Measurements from ENCODE around the gene SIPA1L2. TPM values are rescaled to one million over a fixed set of nuclear protein-coding genes. Genes with fewer than 3 reads are reported as not detected.
A peak's percentile ranks its signal among the peaks of the same experiment; 100 is the strongest.
"Not testable (repeated sequence)": the region's sequence is repeated elsewhere in the genome, so short reads cannot be mapped to it uniquely, and the experiment has no call there.

Gene SIPA1L2
- total RNA-seq, 1 experiment from 2014 or later = 12.5 TPM

GRCh38 chr1:232611834-232612233 lies 18.1 kb downstream of the SIPA1L2 start:
- Histone ChIP-seq H3K9me3 (ENCODE audit: control insufficient read depth in 1 of 2, insufficient read depth in 1 of 2, low read depth in 1 of 2, low read length in 2 of 2) (no peaks in the 10 kb centered on the region), H3K36me3 (ENCODE audit: control insufficient read depth in 1 of 2, insufficient read depth in 2 of 2, low read length in 2 of 2) (no peaks in the 10 kb centered on the region), H3K27me3 (ENCODE audit: insufficient read depth, low read length) (no peaks in the 10 kb centered on the region), H3K9ac (ENCODE audit: low read length) (no peak overlapping the region), H3K4me1 (ENCODE audit: control insufficient read depth in 1 of 2, insufficient read depth in 2 of 2, low read length in 2 of 2) (peaks cover 19 to 45% of the 10 kb centered on the region in 2 experiments), H4K20me1 (ENCODE audit: insufficient read depth) (no peaks in the 10 kb centered on the region), H3K4me2 (ENCODE audit: low read length) (no peak overlapping the region), H3K9me2 (ENCODE audit: insufficient read depth) (no peaks in the 10 kb centered on the region), H3K4me3 (replicated peaks in 1 of 2; ENCODE audit: low read depth in 1 of 2, low read length in 2 of 2) (no peak overlapping the region), H3K27ac (ENCODE audit: low read depth, low read length) (no peak overlapping the region), H2AFZ (ENCODE audit: low read depth, low read length, poor library complexity, severe bottlenecking) (no peak overlapping the region), H3K79me2 (ENCODE audit: insufficient read depth, low read length) (0 out of 2 replicates have a peak, but pooled peaks cover 3% of the 10 kb centered on the region)
- intact Hi-C loops (cut with micrococcal nuclease) = loop anchor here (5.0 kb wide), 1 partner anchor 75 kb away; no protein-coding TSS in a partner anchor
- ChIA-PET CTCF (interaction anchor here (0.5 to 1.7 kb wide), 4 partner anchors 9 to 102 kb away, joined by 3 to 9 read pairs (median 6); no protein-coding TSS in a partner anchor), RAD21 (ENCODE audit: low non-redundant PET in 1 of 2, low total read pairs in 2 of 2, uncharacterized antibody in 2 of 2, unreplicated experiment in 2 of 2) (no interaction called here), POLR2A (no interaction called here)
- DNase-seq (ENCODE audit: low read depth, low spot score) = no peak
- peak; percentile 78 for ATAC-seq
- TF ChIP-seq EZH2phosphoT487 (IDR thresholded peaks at IDR 0.05; ENCODE audit: borderline replicate concordance) (no peak), CTCF (IDR thresholded peaks at IDR 0.05 in 2 of 3, conservative IDR thresholded peaks at IDR 0.05 in 1 of 3; ENCODE audit: borderline replicate concordance in 1 of 3, insufficient read depth in 1 of 3, low read depth in 2 of 3, low read length in 2 of 3) (peak in 2 of 3 experiments; percentile 52; a peak in 4 of 6 replicates), POLR2A (IDR thresholded peaks at IDR 0.05; ENCODE audit: borderline replicate concordance, extremely low read depth, insufficient read depth, insufficient read length) (no peak), RAD21 (IDR thresholded peaks at IDR 0.05; ENCODE audit: low read depth) (peak; percentile 30)
- BruUV-seq (replicated peaks) = no TSS peak

- H3K4me3 ChIP-seq (replicated peaks in 1 of 2; ENCODE audit: low read depth in 1 of 2, low read length in 2 of 2); H3K4me2 ChIP-seq (ENCODE audit: low read length); BruUV-seq (replicated peaks); H3K36me3 ChIP-seq (ENCODE audit: control insufficient read depth in 1 of 2, insufficient read depth in 2 of 2, low read length in 2 of 2); H3K27me3 ChIP-seq (ENCODE audit: insufficient read depth, low read length); RAD21 ChIA-PET (ENCODE audit: low non-redundant PET in 1 of 2, low total read pairs in 2 of 2, uncharacterized antibody in 2 of 2, unreplicated experiment in 2 of 2); H3K79me2 ChIP-seq (ENCODE audit: insufficient read depth, low read length); H3K9me2 ChIP-seq (ENCODE audit: insufficient read depth); H3K9ac ChIP-seq (ENCODE audit: low read length); H4K20me1 ChIP-seq (ENCODE audit: insufficient read depth); ATAC-seq; POLR2A ChIA-PET; H2AFZ ChIP-seq (ENCODE audit: low read depth, low read length, poor library complexity, severe bottlenecking); H3K9me3 ChIP-seq (ENCODE audit: control insufficient read depth in 1 of 2, insufficient read depth in 1 of 2, low read depth in 1 of 2, low read length in 2 of 2); DNase-seq (ENCODE audit: low read depth, low spot score); H3K27ac ChIP-seq (ENCODE audit: low read depth, low read length): not testable (repeated sequence)
- H3K4me1 ChIP-seq (ENCODE audit: control insufficient read depth in 1 of 2, insufficient read depth in 2 of 2, low read length in 2 of 2) = peaks cover 19 to 41% of the 10 kb centered on the region in 2 experiments
- CTCF ChIA-PET = interaction anchor here (1.0 to 1.7 kb wide), 4 partner anchors 10 to 17 kb away, joined by 3 to 9 read pairs (median 6); no protein-coding TSS in a partner anchor
- intact Hi-C loops (cut with micrococcal nuclease) = loop anchor here (5.0 kb wide), 1 partner anchor 74 kb away; no protein-coding TSS in a partner anchor
Measured at GRCh38 chr1:232610902-232611745, 18.8 kb downstream of the SIPA1L2 start.

Measured in HCT116 (cell line).